GM19238 (cell line): ENCODE results near the gene KMO.

Experiments
- DNase-seq: peaks from one replicate; pipeline ENCODE4 v3.0.0; 2011; ENCODE audit warnings: low spot score; ENCODE audit not compliant: insufficient read length

KMO gene

DNA sequence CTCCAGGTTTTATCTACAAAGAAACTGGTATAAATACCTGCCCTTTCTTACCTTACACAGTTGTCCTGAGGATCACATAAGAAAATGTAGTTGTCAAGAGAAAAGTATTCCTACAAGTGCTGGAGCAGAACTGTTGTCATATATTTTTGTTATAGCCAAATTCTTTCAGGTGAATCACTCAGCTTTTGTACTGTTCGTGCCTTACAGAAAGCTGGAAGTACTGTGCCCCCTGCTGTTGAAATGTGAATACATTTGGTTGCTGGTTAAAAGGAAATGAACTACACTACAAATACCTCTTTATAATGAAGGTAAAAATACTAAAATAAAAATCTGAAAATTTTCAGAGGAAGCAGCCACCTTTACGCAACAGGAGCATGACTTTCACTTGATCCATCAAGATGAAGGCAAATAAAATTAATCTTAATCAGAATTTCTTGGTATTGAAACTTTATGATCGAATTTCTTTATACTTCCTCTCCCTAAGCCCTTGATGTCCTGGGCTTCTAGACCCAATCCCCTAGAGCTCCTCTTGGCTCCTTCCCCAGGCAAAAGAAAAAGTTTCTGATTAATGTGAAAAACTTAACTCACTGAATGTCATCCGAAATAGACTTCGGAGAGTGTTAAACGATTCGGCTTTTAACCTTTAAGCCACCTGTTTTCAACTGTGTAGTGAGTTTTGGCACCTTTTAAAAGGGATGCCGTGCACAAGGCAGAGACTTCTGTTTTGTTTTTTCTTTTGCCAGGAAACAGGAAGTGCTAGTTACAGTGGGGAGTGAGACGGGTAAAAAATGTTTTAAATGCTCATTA is 95.5 kb downstream of the KMO start:
- DNase-seq = no peak

DNA sequence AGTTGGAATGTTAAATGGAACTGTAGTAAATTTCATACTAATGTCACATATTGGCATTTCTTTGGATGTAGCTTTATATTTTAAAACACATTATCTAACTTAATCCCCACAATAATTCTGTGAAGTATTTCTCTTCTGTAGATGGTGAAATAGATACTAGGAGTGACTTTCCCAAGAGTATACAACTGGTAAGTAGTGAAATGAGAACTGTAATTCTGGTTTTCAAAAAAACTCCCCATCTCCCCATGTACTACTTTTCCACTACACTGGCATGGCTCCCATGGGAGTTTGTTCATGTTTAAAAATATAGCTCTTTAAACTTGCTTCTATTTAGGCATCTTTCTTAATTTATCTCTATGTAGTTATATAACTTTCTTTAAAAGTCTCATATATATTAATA is 97.8 kb downstream of the KMO start:
- no peak for DNase-seq

DNA sequence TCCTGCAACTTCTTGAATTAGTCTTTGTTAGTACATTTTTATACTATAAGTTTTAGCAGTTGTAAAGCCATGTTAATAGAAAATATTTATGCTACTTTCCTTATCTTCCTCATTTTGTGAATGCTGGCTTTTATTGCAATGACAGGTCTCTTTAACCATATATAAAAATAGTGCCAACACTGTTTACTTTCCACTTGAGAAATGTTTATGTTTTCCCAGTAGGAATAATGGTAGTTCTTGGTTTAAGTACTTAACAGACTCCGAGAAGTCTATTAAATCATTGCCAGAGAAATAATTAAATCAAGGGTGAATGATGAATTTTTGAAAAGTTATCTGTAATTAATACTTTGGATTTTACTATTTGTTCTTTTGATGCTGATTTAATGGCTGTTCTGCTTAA is 98.3 kb downstream of the KMO start:
- DNase-seq = no peak

DNA sequence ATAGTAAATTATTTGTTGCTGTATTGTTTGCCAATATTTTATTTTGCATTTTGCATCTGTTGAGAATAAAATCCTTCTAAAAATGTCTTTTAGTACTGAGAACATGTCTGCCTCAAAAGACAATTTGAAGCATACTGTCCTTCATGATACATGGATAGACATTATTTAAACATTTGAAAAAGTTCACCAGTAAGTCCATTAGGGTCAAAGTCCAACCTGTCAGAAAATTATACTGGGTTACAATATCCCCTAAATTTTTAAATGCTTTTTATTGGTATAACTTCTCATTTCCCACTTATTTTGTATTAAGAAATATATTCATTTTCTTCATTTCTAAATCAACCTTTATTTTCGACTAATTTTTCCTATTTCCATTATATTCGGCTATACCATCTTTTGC is 98.7 kb downstream of the KMO start:
- DNase-seq = no peak

DNA sequence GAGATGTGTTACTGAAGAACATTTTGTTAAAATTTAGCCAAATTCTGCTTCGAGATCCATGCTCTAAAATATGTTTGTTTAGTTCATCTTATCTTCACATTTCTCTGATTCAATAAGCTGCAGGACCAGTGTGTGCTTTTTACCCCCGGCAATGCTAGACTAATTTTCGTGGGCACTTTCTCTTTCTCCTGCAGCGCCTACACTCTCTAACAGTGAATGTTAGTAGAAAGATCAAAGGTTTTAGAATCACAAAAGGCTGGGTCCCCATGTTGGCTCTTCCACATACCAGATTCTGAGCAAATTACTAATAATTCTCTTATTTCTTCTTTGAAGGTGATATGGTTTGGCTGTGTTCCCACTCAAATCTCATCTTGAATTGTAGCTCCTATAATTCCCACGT is 99.5 kb downstream of the KMO start:
- DNase-seq = no peak

DNA sequence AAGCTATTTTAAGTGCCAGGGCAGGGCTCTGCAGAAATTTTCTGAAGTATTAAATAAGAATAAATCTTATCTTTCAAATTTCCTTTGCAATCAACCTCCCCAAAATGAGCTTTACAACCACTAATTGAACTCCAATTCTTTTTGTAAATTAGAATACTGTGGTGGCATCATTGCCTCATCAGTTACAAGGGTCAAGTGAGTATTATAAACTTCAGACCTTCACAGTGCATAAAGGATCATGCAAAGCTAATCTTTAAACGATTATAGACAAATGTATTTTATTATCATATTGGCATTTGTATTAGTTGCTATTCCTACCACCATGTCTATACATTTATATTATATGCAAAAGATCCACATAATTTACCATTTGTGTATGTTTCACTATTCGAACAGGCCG is 100.8 kb downstream of the KMO start:
- no peak for DNase-seq

DNA sequence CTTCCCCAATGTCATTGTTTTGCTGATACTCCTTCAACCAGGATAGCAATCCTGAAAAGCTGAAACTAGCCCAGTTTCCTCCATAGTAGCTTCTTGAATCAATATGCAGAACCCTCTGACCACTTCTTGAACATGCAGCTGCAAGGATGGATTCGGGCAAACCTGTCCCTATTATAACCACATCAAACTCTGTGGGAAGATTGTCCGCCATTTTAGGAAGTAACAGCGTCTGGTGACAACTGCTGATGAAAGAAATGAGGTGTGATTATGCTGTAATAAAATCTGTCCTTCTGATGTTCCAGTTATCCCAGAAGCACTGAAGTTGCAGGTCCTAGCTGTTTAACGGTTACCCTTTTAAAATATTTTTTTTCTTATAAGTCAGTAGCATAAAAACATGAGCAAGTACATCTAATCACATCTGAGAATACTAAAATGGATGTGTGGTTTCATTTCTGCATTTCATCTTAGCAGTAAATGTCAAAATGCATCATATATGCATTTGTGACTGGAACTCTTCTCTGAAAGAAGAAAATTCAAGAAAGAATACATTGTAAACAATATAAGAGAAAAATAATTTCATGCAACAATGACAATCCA is 103.5 kb downstream of the KMO start:
- no peak for DNase-seq

DNA sequence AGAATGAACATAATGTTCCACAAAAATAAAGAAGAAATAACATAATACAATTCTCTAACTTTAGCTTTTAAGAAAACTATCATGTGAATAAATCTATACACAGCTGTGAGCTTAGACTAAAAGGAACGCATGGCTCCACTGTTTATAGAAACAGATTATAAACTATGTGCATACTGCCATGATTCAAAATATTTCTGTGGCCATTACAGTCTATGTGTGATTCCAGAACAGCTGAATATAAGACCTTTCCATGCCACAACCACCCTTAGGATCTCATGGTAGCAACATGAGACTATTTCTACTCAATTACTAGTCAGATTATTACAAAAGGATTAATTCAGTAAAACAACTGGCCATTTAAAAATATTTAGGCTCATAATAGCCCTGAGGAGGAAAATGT is 104.1 kb downstream of the KMO start:
- no peak for DNase-seq

DNA sequence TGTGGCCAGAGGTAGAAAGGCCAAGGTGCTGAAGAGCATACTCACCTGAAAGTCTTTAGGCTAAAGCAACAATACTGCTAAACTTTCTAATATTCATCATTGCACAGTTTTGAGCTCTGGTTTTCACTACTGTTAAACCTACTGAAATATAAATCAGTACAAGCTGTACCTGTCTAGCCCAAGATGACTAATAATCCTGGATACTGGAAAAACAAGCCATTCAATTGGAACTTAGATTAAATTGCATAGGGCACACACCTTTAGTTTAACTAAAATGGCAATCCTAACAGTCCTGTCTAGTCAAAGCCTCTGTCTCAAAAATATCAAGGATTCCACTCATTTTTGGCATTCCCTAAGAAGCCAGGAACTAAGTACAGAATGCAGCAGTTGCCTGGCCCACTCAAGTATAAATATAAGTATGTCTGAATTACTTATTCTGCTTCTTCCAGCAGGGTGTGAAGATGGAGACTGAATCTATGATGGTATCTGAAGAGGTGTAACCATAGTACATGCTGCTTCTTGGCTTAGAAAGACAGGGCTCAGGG is 104.9 kb downstream of the KMO start:
- DNase-seq = no peak

DNA sequence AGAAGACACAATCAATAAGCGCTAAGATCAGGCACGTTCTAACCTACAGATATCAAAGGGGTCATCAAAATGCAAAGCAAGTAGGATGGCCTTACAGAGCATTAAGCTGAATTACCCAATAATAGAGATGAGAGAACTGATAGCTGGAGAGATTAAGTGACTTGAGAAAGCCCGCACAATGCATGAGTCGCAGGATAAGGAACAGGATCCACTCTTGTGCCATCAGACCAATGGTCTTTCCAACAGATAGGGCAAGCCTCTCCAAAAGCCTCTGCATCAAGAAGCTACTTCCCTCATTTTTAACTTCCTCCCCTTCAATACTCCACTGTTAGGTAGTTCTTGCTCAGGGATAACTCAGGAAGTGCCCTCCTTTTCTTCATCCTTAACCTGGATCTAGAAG is 105.4 kb downstream of the KMO start:
- no peak for DNase-seq

DNA sequence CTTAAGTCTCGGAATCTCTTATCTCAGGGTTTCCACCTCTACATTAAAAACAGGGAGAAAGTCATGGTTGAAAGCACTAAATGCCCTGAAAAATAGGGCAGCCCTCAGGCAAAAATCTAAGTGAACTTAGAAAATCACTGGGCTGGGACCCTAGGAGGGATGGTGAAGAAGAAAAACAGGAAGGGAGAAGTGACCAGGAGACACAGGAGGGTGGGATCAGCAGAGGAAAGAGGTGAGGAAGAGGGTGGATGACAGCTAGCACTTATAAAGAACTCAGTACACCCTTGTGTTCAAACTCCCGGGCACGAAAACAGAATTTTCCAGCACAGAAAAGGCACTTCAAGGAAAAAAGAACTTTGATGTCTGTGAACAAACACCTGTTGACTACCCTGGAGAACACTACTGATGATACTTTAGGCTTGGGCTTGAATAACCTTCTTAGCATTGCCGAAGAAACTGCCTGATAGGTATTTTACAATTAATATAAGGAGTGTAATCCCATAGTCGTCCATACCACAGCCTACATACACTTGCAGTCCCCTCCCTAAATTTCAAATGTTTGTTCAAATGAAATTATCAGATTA is 106.0 kb downstream of the KMO start:
- DNase-seq = no peak

DNA sequence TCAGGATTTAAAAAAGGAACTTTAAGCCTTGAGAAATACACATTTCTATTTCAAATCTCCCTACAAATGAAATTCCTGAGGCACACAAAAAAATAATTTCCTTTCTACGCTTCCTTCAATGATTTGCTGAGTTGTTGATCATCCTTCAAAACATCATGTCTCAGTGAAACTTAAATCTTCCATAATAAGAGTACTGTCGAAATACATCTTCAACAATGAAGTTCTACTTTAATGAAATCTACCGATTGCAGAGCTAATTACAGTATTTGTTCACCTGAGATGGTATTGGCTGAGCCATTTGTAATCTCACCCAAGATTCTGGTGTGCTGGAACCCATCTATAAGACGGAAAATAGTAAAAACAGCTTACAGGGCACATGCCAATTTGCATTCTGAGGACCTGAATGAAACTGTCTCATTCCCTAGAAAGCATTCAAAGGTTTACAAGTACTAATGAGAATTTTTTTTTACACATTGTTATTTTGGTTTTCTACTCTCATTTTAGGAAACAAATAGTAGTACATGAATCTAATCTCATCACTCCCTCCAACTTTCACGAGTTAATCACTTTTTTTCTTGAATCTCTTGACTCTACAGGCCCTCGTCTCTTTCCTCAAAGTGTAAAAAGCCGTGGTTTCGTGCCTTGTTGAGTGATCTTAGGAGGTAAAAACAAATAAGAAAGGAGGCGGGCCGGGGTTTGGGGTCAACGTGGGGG is 106.9 kb downstream of the KMO start:
- DNase-seq = peak; percentile 10

DNA sequence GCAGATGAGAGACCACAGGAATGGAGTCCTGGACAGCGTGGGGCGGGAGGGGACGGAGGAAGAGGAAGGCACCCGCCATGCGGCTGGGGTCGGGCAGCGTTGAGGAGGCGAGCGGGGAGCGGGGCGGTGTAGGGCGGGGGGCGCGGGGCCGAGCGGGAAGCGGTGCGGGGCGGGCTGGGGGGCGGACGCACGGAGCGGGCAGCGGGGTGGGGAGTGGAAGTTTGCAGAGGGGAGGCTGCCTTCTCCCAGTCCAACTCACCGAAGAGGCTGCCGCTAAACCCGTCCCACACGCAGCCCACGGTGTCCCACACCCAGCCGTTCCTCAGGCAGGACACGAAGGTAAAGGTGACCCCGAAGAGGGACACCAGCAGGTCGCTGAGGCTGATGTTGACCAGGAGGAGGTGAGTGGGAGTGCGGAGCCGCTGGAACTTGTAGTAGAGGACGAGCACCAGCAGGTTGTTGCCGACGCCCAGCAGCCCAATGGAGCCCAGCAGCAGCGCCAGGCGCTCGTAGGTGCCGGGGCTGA is 107.5 kb downstream of the KMO start:
- no peak for DNase-seq

DNA sequence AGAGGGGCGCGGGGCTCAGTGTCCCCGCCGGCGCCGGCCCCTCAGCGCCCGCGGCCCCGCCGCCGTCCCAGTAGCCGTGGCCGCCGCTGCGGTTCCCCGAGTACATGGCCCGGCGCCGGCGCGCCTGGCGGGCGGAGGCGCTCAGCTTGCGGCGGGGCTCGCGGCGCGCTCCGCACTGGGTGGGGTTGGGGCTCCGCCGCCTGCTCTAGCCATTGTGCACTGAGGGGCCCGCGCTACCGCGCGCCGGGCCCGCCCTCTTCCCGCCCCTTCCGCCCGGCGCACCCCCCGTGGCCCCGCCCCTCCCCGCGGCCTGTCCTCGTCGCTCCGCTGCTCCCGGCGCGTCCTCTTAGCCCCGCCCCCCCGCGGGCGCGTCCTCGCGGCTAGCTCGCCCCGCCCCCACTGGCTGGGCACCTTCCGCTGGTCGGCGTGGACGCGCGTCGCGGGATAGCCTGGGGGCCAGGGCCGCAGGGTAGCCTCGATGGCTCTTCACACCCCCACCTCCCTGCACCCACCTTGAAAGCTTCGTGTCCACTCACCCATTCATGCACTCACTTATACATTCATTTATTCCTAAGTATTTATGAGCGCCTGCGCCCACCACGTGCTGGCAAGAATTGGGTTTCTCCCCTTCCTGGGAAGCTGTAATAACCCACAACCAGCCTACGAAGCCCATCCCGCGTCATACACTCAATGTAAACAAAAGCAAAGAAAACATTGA is 108.1 kb downstream of the KMO start, which contains the start of the genes CHML and OPN3:
TSS of gene CHML (minus strand) at position 221 of the 718 bp plus-strand sequence. CDS start 4,603 bp downstream, outside the sequence.
TSS of gene OPN3 (minus strand) at position 221 of the 718 bp plus-strand sequence. CDS start at position 106, 115 bp downstream.
- peak; percentile 91 for DNase-seq

DNA sequence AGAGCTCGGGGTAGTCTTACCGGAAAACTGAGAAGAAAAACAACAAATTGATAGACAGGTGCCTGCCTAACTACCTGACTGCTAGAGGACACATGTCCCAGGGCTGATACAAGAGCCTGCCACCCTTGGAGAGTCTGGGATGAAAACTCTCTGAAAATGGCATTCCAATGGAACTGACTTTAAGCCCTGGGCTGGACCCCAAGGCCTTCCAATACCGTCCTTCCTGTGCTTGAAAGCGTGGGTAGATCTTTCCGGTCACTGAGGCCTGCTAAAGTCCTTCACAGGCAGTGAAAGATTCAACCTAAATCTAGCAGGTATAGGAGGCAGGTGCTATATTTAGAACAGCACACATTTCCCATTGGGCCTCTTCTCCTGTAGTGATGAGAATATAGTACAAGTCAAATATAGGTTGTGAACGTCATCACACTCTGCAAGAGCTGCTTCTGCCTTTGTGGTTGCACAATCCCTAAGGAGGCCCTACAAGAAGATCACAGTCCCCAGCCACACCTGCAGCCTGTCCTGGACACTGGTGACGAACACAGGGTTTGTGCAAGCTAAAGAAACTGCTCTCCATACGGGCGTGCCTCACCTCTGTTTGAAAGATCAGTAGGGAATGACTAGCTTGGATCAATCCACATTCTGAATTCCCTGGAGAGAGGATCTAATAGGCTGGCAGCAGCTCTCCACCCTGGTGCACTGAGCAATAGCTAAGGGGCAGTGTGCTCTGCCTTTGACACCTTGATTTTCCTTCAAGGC is 108.9 kb downstream of the KMO start:
- no peak for DNase-seq

DNA sequence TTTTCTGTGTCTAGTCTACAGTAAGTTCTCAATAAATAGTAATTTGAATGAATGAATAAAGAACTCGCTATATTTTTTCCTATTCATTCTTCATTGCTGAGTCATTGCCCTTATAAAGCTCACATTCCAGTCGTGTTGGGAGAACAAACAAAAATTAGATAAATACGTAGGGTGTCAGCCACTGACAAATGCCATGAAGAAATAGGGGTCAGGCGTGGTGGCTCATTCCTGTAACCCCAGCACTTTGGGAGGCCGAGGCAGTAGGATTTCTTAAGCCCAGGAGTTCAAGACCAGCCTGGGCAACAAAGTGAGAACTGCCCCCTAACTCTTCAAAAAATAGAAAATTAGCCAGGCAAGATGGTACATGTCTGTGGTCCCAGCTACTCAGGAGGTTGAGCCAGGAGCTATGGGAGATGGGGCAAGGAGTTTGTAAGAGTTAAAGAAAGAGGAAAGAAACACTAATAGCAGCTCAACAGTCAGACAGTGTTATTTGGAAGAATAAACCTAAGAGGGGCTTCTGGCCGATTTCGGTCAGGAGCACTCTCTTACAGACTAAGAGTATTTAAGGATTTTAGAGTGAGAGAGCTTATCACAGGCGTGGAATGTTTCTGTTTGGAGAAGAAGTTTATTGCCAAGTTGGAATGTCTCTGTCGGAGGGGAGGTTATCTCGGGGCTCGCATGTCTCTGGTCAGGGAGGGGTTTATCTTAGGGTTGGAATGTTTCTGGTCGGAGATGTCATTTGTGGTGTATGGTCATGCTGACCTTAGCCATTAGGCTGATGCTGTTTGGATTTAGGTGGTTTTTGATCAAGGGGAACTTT is 109.8 kb downstream of the KMO start:
- DNase-seq = no peak

DNA sequence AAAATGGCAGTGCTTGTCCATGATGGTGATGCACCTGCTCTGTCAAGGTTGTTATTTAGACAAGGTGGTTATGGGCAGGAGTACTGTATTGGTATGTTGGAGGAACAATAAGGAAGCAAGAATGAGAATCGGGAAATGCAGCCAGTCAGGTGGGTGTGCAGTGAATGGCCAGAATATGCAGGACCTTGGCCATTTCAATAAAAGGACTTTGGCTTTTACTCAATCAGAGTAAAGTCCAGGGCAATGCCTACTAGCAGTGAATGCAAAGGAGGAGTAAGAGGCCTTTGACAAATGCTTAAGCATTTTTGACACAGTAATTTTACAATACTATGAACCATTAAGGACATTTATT is 110.4 kb downstream of the KMO start:
- no peak for DNase-seq

DNA sequence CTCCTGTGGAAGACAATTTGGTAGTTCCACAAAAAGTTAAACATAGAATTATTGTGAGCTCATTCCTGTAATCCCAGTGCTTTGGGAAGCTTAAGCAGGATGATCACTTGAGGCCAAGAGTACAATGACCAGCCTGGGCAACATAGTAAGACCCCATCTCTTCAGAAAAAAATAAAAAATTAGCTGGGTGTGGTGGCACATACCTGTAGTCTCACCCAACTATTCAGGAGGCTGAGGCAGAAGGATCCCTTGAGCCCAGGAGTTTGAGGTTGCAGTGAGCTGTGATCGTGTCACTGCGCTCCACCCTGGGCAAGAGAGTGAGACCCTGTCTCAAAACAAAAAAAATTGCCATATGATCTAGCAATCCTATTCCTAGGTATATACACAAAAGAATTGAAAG is 112.1 kb downstream of the KMO start:
- no peak for DNase-seq

DNA sequence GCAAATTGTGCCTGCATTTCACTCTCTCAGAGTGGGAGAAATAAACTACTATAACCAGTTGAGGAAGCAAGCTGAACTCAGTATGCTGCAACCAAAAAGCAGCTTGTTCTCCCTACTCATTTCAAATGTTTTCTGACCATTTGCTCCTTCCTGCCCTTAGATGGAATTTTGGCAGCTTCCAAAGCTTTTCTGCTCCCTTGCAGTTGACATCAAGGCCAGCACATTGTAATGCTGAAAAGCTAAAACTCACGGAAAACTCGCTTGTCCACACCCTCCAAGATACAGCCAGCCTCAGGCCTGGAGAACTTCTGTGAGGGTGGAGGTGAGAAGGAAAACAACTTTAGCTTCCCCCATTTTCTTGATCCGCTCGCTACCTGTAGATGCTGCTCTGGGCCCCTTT is 113.0 kb downstream of the KMO start:
- DNase-seq = no peak
